ENCODE data around the gene TRIAP1.

Gene TRIAP1

DNA sequence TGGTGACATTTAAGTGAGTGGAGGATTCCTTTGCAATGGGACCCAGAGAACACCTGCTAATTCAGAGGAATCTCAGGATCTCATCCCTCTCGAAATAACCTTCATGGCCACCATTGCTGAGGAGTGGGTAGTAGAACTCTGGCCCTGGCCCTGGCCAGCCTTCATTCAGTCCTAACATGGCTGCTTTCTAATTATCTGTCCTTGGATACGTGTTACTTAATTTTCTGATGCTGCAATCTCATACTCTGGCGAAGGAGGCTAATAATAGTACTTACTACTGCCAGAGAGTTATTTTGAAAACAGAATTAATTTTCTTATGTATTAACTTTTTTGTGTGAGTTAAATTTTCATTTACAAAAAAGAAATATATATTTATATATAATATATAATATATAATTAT, 20.4 kb downstream of the TRIAP1 start:
- DNase-seq = no peak

DNA sequence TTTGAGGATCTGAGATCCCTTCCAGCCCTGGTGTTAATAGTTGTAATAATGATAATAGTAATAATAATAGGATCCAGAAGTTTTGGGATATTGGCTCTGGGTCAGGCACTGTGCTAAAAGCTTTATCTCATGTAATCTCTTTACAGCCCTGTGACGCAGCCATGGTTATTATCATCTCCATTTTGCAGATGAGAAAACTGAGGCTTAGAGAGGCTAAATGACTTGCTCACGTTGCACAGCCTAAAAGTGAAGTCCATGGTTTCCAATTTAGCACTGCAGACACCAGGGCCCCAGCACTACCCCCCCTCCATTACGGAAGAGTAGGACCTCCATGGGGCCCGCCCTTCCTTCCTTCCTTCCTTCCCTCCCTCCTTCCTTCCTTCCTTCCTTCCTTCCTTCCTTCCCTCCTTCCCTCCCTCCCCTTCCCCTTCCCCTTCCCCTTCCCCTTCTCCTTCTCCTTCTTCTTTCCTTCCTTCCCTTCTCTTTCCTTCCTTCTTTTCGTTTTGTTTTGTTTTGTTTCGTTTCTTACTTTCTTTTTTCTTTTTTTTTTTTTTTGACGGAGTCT, 23.2 kb downstream of the TRIAP1 start:
- no peak for DNase-seq

DNA sequence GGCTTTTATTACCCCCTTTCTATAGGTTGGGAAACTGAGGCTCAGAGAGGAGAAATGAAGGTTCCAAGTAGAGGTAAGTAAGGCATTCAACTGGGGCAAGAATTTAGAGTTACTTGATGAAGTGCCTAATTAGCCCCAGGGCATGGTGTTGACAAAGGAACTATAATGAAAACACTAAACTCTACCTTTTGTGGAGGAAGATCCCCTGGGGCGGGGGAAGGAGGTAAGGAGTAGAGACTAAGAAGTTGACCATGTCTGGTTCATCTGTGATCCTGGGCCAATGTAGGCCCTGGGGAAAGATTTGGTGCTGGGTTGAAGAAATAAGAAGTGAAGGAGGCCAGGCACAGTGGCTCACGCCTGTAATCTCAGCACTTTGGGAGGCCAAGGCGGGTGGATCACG, 24.5 kb downstream of the TRIAP1 start:
- DNase-seq = no peak

DNA sequence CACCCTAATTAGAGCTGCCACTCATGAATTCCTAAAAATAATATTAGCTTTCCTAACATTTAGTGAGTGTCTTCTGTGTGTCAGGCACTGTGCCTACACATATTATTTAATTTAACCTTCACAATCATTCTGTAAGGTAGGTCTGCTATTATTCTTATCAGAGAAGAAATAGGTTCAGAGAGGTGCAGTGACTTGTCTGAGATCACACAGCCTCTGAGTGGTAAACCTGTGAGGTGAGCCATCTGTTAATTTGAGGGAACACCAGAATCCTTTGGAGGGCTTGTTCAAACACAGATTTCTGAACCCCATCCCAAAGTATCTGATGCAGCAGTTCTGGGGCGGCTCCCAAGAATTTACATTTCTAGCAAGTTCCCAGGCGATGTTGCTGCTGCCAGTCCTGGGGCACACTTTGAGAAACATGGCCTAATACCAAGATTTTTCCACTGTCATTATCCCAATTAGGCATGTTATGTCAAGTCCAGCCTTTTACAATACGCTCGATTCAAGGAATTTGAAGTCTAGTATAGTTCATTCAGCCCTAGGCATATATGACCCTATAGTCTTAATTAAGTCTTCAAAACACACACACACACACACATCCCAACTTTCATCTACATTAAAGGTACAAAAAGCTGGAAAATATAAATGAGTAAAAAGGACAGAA, 28.1 kb downstream of the TRIAP1 start:
- no peak for DNase-seq

DNA sequence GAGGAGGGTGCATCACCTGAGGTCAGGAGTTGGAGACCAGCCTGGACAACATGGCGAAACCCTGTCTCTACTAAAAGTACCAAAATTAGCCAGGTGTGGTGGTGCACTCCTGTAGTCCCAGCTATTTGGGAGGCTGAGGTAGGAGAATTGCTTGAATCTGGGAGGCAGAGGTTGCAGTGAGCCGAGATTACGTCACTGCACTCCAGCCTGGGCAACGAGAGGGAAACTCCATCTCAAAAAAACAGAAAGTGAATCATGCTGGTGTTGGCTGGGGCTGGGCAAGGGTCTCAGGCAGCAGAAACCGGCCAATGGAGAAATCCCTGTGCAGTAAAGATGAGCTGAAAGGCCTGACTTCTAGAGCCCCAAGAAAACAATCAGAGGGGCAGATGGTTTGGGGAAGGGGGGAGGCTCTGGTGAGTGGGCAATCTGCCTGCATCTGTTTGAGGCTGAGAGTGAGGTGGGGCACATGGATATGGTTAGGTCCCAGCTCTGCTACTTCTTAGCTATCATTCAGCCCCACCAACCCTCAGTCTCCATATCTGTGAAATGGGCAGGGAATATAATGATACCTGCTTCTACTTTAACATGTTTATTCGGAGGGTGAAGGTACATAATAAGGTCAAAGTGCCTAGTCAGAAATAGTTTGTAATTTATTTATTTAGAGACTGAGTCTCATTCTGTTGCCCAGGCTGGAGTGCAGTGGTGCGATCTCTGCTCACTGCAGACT, 29.5 kb downstream of the TRIAP1 start:
- DNase-seq = no peak

DNA sequence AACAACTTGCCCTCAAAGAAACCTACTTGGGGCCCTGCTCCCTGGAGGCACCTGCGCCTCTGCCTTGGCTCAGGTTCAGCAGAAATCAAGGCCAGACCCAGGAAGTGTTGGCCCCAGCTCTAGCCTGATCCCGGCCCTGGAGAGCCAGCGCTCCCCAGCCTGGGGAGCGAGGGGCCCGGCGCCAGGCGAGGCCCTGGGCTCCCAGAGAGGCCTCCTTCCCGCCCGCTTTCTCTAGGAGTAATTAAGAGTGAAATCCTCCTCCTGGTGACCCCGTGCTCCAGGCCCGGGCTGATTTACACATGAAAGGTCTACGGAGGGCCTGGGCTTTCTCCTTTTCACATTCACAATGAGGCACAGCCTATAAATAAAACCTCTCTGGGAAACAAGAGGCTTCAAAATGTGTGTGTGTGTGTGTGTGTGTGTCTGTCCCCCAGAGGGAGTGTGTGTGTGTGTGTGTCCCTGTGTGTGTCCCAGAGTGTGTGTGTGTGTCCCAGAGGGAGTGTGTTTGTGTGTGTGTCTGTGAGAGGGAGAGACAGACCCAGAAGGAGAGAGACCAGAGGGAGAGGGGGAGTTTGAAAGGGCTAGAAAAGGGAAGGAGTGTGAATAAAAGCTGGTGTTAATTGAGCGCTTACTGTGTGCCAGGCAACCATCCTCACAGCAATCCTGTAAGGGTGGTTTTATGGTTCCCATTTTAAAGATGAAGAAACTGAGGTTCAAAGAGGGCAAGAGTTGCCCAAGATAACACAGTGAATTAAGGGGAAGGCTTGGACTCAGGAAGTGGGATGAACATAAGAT, 32.1 kb downstream of the TRIAP1 start:
- DNase-seq = no peak

DNA sequence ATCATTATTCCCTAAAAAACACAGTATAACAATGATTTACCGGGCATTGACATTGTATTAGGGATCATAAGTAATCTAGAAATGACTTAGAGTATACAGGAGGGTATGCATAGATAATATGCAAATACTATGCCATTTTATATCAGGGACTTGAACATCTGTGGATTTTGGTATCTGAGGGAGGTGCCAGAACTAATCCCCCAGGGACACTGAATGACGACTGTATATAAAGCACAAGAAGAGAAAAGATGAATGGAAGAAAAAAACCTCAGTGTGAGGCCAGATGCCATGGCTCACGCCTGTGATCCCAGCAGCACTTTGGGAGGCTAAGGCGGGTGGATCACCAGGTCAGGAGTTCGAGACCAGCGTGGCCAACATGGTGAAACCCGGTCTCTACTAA, 33.8 kb downstream of the TRIAP1 start:
- DNase-seq = no peak

DNA sequence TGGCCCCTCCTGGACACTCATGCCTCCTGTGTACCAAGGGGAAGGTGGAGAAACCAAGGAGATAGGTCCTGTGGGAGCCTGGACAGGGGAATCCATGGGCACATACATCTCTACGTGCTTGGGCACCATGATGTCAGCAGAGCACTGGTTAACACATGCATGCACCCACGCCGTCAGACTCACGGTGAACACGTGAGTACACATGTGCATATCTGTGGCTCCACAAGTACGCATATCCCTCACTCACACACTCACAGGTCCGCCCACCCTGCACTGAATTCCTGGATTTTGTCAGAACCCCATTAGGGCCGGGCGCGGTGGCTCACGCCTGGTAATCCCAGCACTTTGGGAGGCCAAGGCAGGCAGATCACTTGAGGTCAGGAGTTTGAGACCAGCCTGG, 37.4 kb downstream of the TRIAP1 start:
- DNase-seq = no peak

DNA sequence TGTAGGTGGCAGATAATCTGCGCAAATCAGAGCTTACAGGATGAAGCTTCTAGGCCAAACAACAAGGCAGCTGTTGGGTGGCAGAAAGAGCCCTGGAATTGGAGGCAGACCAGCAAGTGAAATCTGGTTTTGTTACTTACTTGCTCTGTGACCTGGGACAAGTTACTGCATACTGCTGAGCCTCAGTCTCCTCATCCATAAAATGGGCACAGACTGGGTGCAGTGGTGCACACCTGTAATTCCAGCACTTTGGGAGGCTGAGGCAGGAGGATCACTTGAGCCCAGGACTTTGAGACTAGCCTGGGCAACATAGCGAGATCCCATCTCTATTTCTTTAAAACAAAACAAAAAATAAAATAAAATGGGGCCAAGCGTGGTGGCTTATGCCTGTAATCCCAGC, 39.6 kb downstream of the TRIAP1 start:
- no peak for DNase-seq

DNA sequence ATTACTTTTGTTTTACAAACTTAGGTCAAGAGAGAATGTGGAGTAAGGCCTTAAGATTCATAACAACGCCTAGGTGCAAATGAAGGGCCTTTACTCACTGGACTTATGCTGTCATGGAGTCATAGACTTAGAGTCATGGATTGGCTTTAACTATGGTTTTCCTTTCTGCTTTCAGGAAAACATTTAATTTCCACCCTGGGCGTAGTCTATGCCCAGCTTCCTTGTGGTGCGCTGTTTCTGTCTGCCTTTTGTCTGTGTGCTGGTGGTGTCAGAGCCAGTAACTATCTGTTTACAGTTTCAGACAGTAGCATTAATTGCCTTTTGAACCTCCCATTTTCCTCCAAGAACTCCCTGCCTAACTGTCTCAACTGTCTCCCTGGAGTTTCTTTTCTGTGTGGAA, 40.1 kb downstream of the TRIAP1 start:
- no peak for DNase-seq

DNA sequence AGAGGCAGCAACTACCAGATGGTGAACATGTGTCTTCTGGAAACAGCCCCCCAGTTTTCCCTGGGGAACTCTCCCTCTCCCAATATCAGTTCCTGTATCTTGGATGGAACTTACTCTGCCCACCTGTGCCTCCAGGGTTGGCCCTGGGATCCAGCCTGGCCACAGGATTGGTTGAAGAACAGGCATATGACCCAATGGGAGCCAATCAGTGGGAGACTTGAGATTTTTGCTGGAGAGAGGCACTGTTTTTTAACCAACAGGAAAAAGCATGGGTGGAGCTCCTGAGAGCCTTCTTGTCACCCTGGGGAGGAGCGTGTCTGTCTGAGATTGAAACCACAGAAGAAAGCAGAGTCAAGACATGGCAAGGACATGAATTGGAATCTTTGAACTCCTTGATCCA, 41.9 kb downstream of the TRIAP1 start:
- DNase-seq = no peak

DNA sequence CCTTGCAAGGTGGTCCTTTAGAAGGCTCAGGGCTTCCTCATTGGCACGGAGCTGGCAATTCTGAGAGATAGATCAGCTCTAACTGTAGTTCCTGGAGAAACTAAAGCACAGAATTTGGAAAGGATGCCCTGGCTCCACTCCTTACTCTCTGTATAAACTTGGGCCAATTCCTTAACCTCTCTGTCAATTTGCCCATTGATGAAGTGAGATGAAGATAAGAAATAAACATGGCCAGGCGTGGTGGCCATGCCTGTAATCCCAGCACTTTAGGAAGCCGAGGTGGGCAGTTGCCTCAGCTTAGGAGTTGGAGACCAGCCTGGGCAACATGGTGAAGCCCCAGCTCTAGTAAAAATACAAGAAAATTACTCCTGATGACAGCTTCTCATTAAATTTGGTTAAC, 42.3 kb downstream of the TRIAP1 start:
- DNase-seq = no peak

DNA sequence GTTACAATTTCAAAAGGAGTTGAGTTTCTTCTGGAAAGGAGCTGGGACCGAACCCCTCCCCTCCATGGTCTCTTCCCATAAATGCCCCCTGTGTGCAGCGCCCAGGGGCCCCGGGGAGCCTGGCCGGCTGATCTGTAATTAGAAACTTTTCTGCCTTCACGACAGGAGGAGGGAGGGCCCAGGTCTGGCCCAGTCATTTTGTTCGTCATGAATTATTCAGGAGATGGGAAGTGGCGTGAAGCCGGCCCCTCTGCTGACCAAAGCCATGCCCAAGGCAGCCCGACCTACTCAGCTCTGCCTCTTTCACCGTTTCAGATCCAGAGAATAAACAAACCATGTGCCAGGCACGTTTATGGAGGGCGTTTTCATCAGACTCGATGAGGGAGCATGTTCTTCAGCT, 44.0 kb downstream of the TRIAP1 start:
- DNase-seq = no peak

DNA sequence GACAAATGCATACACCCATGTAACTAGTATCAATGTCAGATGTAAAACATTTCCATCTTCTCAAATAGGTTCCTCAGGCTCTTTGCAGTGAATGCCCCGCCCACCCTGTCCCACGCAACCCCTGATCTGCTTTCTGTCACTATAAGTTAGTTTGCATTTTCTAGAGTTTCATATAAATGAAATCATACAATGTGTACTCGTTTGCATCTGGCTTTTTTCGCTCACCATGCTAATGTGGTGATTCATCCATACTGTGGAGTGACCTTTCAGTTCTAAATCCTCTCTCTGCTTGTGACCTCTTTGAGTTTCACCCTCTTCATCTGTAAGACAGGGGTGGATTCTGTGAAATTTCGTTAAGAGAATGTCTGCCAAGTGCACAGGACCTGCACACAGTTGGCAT, 46.7 kb downstream of the TRIAP1 start:
- DNase-seq = no peak

DNA sequence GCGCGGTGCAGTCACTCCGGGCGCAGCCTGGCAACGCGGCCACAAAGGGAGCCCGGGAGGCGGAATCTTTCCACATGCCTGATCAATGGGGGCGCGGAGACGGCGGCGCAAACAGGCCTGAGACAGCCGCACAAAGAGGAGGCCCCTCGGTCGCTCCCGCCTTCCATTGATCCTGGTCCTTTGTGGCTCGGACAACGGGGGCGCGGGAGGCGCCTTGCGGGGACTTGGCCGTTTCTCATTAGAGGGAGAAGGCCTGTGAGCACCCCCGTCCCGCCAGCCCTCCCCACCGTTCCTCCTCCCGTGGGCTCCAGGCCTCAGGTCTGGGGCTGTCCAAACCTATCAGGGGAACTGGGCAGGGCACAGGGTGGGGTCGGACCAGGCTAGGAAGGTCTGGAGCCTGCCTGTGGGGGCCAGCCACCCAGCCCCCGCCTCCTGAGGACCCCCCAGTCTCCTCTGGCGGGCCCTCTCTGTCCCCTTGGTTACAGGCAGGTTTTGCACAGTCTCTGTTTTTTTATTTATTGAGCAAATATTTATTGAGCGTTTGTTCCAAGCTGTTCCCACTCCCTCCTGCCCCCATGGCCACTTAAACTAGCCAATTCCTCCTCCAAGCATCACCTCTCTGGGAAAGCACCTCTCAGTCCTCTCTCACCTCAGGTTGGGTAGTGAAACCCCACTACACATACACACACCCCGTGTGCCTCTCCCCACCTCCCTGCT, 48.2 kb downstream of the TRIAP1 start:
- no peak for DNase-seq

DNA sequence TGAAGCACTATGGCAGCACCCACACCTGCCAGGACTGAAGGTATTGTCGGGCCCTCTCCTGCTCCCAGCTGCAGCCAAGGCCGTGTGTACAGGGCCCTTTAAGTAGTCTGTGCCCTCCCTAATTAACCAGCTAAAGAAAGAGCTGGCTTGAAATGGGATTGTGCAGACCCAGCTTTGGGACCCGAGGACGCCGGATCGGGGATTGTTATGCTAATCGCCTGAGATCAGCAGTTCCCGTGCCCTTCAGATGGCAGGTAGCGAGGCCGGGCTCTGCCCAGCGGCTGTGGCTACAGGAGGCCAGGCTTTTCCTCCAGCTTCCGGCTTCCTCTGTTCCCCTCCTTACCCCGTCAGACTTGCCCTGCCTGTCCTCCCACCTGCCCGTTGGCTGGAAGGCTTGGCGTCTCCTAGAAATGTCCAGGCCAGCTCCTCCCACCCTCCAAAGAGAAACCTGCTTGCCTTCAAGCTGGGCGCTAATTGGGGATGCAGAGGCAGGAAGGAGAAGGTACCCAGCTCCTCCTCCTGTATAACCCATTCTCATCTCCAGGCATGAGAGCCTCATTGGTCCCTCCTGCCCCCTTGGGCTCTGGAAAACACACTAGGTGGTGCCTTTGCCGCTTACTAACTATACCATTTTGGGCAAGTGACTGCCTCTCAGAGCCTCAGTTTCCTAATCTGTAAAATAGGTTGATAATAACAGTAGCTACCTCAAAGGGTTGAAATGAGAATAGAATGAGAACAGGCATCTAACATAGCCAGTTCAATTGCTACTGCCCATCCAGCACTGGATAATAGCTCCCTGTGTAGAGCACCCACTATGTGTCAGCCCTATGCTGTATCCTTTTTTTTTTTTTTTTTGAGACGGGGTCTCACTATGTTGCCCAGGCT, 51.5 kb downstream of the TRIAP1 start:
- DNase-seq = no peak
